HG02938 (cell line): ENCODE results near the gene SHISA5.
"Not testable (repeated sequence)": the region's sequence is repeated elsewhere in the genome, so short reads cannot be mapped to it uniquely, and the experiment has no call there.

Source experiments
- ATAC-seq: cut with Tn5 transposase; IDR thresholded peaks from one replicate; pipeline ENCODE4 v1.9.1; 2021; ENCODE audit warnings: mild to moderate bottlenecking, moderate library complexity; ENCODE audit not compliant: unreplicated experiment

Gene SHISA5

GRCh38 chr3:48478626-48479555 lies 25.1 kb downstream of the SHISA5 start:
- no peak for ATAC-seq

GRCh38 chr3:48477959-48478520 lies 25.9 kb downstream of the SHISA5 start:
- ATAC-seq, result no peak

- ATAC-seq, result no peak
Observed at GRCh38 chr3:48476426-48477053, 27.4 kb downstream of the SHISA5 start.

- ATAC-seq, result no peak
Observed at GRCh38 chr3:48475188-48475587, 28.8 kb downstream of the SHISA5 start.

GRCh38 chr3:48474619-48475018 lies 29.4 kb downstream of the SHISA5 start:
- ATAC-seq, result no peak

GRCh38 chr3:48474031-48474430 lies 29.9 kb downstream of the SHISA5 start:
- not testable (repeated sequence) for ATAC-seq

- no peak for ATAC-seq
Observed at GRCh38 chr3:48473617-48473952, 30.4 kb downstream of the SHISA5 start.

GRCh38 chr3:48472923-48473616 lies 30.9 kb downstream of the SHISA5 start:
- peak; percentile 84 for ATAC-seq

GRCh38 chr3:48472673-48472922 lies 31.4 kb downstream of the SHISA5 start:
- no peak for ATAC-seq

- ATAC-seq, result no peak
Observed at GRCh38 chr3:48470286-48470685, 33.7 kb downstream of the SHISA5 start.

- no peak for ATAC-seq
Observed at GRCh38 chr3:48469046-48469915, 34.7 kb downstream of the SHISA5 start.

- no peak for ATAC-seq
Observed at GRCh38 chr3:48468329-48468731, 35.6 kb downstream of the SHISA5 start.

- no peak for ATAC-seq
Observed at GRCh38 chr3:48467473-48468267, 36.3 kb downstream of the SHISA5 start.

- ATAC-seq, result no peak
Observed at GRCh38 chr3:48467110-48467454, 36.9 kb downstream of the SHISA5 start.

- no peak for ATAC-seq
Observed at GRCh38 chr3:48466386-48467109, 37.4 kb downstream of the SHISA5 start.

GRCh38 chr3:48465531-48466378 lies 38.2 kb downstream of the SHISA5 start:
- ATAC-seq, result peak; percentile 83

GRCh38 chr3:48465237-48465530 lies 38.8 kb downstream of the SHISA5 start:
- no peak for ATAC-seq

- ATAC-seq, result no peak
Observed at GRCh38 chr3:48464713-48465221, 39.2 kb downstream of the SHISA5 start.
